T-helper 1 cell treated with Interleukin-12 subunit alpha and Interleukin-12 subunit beta and Interleukin-4 antibody, amounts not matched to agents 30 ng/mL and 1 ng/mL, for 36 hours (primary cell): ENCODE results near the gene MARCHF7. TPM values are rescaled to one million over a fixed set of nuclear protein-coding genes. Genes with fewer than 3 reads are reported as not detected.

ENCODE experiments used
- intact Hi-C: fragments of 100-400 bp; cut with micrococcal nuclease; formaldehyde crosslinking; loops from one replicate; pipeline ENCODE4 v1.15.1; 2024
- total RNA-seq: library from RNA; stranded (reverse); gene quantifications from 2 replicates; pipeline ENCODE4 v1.2.3, GENCODE V29; 2022

Gene MARCHF7
- total RNA-seq, 1 donor from 2014 or later: 89.7 TPM

DNA sequence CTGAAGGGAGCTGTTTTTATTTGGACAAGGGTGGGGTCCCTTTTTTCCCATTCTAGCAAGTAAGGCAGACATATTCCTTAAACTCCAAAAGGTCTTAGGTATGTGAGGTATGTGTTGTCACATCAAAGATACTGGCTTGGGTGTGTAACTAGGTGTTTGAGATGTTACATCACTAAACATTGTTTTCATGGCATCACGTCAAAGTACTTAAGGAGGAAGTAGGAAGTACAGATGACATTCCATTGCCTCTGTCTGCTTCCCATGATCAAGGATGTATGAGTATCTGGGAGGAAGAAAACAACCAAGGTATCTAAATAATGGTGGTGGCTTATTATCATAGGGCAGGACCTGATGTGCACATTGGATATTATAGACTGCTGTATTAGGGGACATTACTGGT lies 46.4 kb downstream of the MARCHF7 start:
- intact Hi-C loops: no loop called here

DNA sequence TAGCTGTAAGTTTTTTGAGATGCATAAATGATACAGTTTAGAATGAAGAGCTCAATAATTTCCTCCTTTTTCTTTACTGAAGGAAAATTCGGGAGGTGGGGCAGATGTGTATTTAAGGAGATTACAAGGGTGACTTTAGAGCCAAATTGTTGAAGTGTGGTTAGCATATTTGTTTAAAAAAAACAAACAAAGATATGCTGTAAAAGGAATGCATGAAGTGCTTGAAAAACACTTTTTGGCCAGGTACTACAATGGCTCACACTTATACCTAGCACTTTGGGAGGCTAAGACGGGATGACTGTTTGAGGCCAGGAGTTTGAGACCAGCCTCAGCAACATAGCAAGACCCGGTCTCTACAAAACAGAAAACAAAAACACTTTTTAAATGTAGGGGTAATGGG lies 47.3 kb downstream of the MARCHF7 start:
- intact Hi-C loops: no loop called here

DNA sequence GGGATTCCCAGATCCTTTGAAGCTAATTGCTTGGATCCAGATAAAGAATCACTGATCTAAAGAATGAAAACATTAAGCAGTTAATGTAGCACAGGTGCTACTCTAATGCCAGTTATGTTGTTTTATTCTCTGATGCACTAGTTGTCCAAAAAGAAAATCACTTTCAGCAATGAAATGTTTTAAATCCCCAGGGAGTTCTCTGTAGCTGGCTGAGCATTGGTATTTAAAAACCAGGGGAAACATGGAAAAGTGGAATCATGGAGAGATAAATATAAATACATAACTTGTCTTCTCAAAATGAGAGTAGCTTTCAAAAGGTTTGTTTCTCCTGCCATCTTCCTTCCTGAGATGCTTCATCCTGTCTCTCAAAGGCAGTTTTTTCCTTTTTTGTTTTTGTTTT lies 48.0 kb downstream of the MARCHF7 start:
- intact Hi-C loops: no loop called here

DNA sequence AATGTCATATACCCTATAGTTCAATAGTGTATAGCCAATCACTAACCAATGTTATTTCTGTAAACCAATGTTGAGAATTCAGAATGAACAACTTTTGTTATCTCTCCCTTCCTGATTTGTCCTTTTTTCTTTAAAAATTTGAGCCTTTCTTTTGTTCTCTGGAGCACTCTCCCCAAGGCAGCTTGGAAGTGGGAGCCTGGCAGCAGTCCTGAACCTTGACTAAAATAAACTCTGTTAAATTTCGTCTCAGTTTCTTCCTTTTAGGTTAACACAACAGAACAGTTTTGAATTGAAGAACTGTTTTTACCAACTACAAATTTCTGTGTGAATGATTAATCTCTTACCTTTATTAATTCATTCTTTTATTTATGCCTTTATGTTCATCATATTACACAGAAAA lies 49.8 kb downstream of the MARCHF7 start:
- intact Hi-C loops: no loop called here

Other genes with a start within 250 kb of the MARCHF7 start
- gene BAZ2B, start 96.0 kb upstream of the MARCHF7 start, total RNA-seq: 7.5 and 8.7 TPM in 2 replicates
- gene CD302, start 85.7 kb downstream of the MARCHF7 start, total RNA-seq: 0.34 and 0.46 TPM in 2 replicates
- gene LY75, start 192.2 kb downstream of the MARCHF7 start, total RNA-seq: 19.6 and 20.3 TPM in 2 replicates